SIG-M5 treated with dmso at 0.1 percent for 504 hours (cell line): ENCODE measurements around the gene MAP3K20.
"Not testable (repeated sequence)": the region's sequence is repeated elsewhere in the genome, so short reads cannot be mapped to it uniquely, and the experiment has no call there.

Experiments used
- DNase-seq: peaks from one replicate; lab custom pipeline; 2025; ENCODE audit not compliant: unreplicated experiment; lab: John Stamatoyannopoulos, UW

The MAP3K20 gene

GRCh38 chr2:173193925-173194324, 118.3 kb downstream of the MAP3K20 start:
- no peak for DNase-seq

- no peak for DNase-seq
Observed at GRCh38 chr2:173195100-173195499, 119.5 kb downstream of the MAP3K20 start.

- no peak for DNase-seq
Observed at GRCh38 chr2:173196080-173196479, 120.4 kb downstream of the MAP3K20 start.

GRCh38 chr2:173196638-173197037, 121.0 kb downstream of the MAP3K20 start:
- no peak for DNase-seq

- DNase-seq: no peak
Observed at GRCh38 chr2:173198327-173198726, 122.7 kb downstream of the MAP3K20 start.

- no peak for DNase-seq
Observed at GRCh38 chr2:173199294-173199693, 123.6 kb downstream of the MAP3K20 start.

- no peak for DNase-seq
Observed at GRCh38 chr2:173202570-173202969, 126.9 kb downstream of the MAP3K20 start.

GRCh38 chr2:173204316-173204715, 128.7 kb downstream of the MAP3K20 start:
- no peak for DNase-seq

GRCh38 chr2:173205375-173205774, 129.7 kb downstream of the MAP3K20 start:
- no peak for DNase-seq

GRCh38 chr2:173207124-173207523, 131.5 kb downstream of the MAP3K20 start:
- DNase-seq: not testable (repeated sequence)

GRCh38 chr2:173210270-173211196, 134.9 kb downstream of the MAP3K20 start:
- DNase-seq: peak; percentile 60

GRCh38 chr2:173213181-173213580, 137.5 kb downstream of the MAP3K20 start:
- DNase-seq: no peak

GRCh38 chr2:173214213-173214612, 138.6 kb downstream of the MAP3K20 start:
- DNase-seq: no peak

- no peak for DNase-seq
Observed at GRCh38 chr2:173215316-173215715, 139.7 kb downstream of the MAP3K20 start.

GRCh38 chr2:173216051-173216450, 140.4 kb downstream of the MAP3K20 start:
- no peak for DNase-seq

GRCh38 chr2:173216668-173217067, 141.0 kb downstream of the MAP3K20 start:
- no peak for DNase-seq

- no peak for DNase-seq
Observed at GRCh38 chr2:173217116-173217840, 141.6 kb downstream of the MAP3K20 start.

- no peak for DNase-seq
Observed at GRCh38 chr2:173218326-173219056, 142.8 kb downstream of the MAP3K20 start.

- no peak for DNase-seq
Observed at GRCh38 chr2:173221132-173221695, 145.6 kb downstream of the MAP3K20 start.

- DNase-seq: no peak
Observed at GRCh38 chr2:173221937-173222594, 146.4 kb downstream of the MAP3K20 start.

GRCh38 chr2:173223871-173224270, 148.2 kb downstream of the MAP3K20 start:
- no peak for DNase-seq
